Heart right ventricle (tissue), 16 donors: ENCODE results near the gene MEGF11. TPM values are rescaled to one million over a fixed set of nuclear protein-coding genes. Genes with fewer than 3 reads are reported as not detected.

ENCODE experiments used
- ATAC-seq, 8 donors: fragments of 200-7000 bp; cut with Tn5 transposase; one replicate each; pipeline ENCODE4 v1.9.1; 2020; ENCODE audit warnings: mild to moderate bottlenecking in 8 of 8, moderate library complexity in 8 of 8, moderate number of reproducible peaks in 1 of 8
- DNase-seq, 2 donors: peaks; one replicate each; pipeline ENCODE4 v3.0.0-alpha.2; 2020
- H3K27ac ChIP-seq, 10 donors: fragments of 200-600 bp; sonication (generic) in 2 of 10; one replicate each; pipeline versions ENCODE4 v1.5.0 to v1.8.0; 2020 to 2022; ENCODE audit warnings: mild to moderate bottlenecking in 3 of 10
- H3K27me3 ChIP-seq, 7 donors: fragments of 200-600 bp; one replicate each; pipeline ENCODE4 v1.8.0; 2021 to 2022; ENCODE audit warnings: mild to moderate bottlenecking in 2 of 7
- H3K36me3 ChIP-seq, 9 donors: fragments of 200-600 bp; sonication (generic) in 1 of 9; one replicate each; pipeline versions ENCODE4 v1.5.0 to v1.8.0; 2020 to 2022; ENCODE audit warnings: mild to moderate bottlenecking in 2 of 9
- H3K4me1 ChIP-seq, 9 donors: fragments of 200-600 bp; sonication (generic) in 1 of 9; one replicate each; pipeline versions ENCODE4 v1.5.0 to v1.8.0; 2020 to 2022; ENCODE audit warnings: mild to moderate bottlenecking in 4 of 9
- H3K4me3 ChIP-seq, 10 donors: fragments of 200-600 bp; sonication (generic) in 2 of 10; one replicate each; pipeline versions ENCODE4 v1.5.0 to v1.8.0; 2020 to 2022; ENCODE audit warnings: mild to moderate bottlenecking in 7 of 10, moderate library complexity in 2 of 10
- H3K9me3 ChIP-seq, 11 donors: fragments of 200-600 bp in 10 of 11; sonication (generic) in 2 of 11; one replicate each; pipeline versions ENCODE4 v1.5.0 to v1.8.0; 2013 to 2022; ENCODE audit warnings: mild to moderate bottlenecking in 2 of 11, control low read depth in 1 of 11, moderate library complexity in 1 of 11
- WGBS, 2 donors: extraction: QIAGEN DNeasy Blood & Tissue Kit; methylation state at CpG; one replicate each; pipeline ENCODE4 v1.1.7; 2013; ENCODE audit warnings: inconsistent platforms in 1 of 2; 5-methylcytosine and 5-hydroxymethylcytosine counted together
- intact Hi-C, 10 donors: fragments of 100-400 bp; cut with DNase I; formaldehyde crosslinking; loops; one replicate each; pipeline versions ENCODE4 v1.11.1 to v1.14.2; 2022
- polyA plus RNA-seq, 2 donors: library from polyadenylated mRNA; stranded (reverse); fragments of 200-250 nt; gene quantifications; one replicate each; pipeline ENCODE4 v1.2.3, GENCODE V29; 2013
- total RNA-seq, 10 donors: library from RNA; stranded (reverse); fragmentation: NEBNext Ultra II Directional in 3 of 10; extraction: Animal tissue kit (Norgen Biotek cat#: 25700) in 3 of 10; gene quantifications; one replicate each; pipeline versions ENCODE4 v1.2.1 to v1.2.4, GENCODE V29; 2021 to 2023
- TF ChIP-seq, protein P1 (sequence below), 9 donors: fragments of 200-600 bp; sonication (generic) in 2 of 9; IDR thresholded peaks; one replicate each; pipeline versions ENCODE4 v1.5.0 to v1.8.0; 2021 to 2022; ENCODE audit warnings: antibody characterized with exemption in 9 of 9, mild to moderate bottlenecking in 5 of 9, moderate library complexity in 1 of 9
- donor health status: Arrhythmogenic right ventricular cardiomyopathy.
- donor health status: ischemic (EF 13 %, LVEDD 7.1; RV severe dilation, severe dysfunction).
- donor health status: healthy with polysubstance abuse.
- donor health status: DM: no; HTN: yes; CAD: no.
- donor health status: DM: no; HTN: no; CAD: no.
- donor health status: ischemic (EF 25% LVEDD 6.9; RV normal size, moderate dysfunction).
- donor health status: ischemic (EF 25% LVEDD 5.7; RV mildly dilated, moderate dysfunction).
- donor health status: healthy.
- donor health status: DM: yes; HTN: yes; CAD: no.
- donor health status: Ischemic cardiomyopathy.
- donor health status: ischemic (EF 35%, LVEDD 5.7; RV mildly dilated, moderate dysfunction).
- donor health status: nonischemic (EF 11% LVEDD 7.7; RV severe dilation, severe dysfunction).
- donor health status: DM: yes; HTN: yes; CAD: no.
- donor health status: PGD.
- donor health status: ischemic (EF 29% LVEDD 5.4; RV normal size, mild dysfunction).
- donor health status: nonischemic (EF 23%, LVEDD 6.1; RV moderate dilation, normal function).

The MEGF11 gene
- total and polyA plus RNA-seq, 12 donors: 0.03 TPM; not detected in 11

DNA sequence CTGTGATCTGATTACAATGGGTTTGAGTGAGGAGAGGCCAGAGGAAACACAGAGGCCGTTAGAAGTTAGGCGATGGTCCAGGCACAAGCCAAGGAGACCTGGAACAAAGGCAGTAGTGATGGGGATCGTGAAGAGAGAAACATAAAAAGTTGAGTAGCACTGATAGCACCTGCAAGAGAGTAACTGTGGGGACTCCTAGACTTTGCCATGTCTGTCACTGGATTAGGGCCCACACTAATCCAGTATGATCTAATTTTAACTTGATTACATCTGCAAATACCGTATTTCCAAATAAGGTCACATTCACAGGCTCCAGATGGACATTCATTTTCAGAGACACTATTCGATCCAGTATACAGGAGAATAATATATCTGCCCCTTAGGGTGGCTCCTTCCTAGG is 239.5 kb downstream of the MEGF11 start:
- intact Hi-C loops: no loop called here
- TF ChIP-seq, protein P1, sequence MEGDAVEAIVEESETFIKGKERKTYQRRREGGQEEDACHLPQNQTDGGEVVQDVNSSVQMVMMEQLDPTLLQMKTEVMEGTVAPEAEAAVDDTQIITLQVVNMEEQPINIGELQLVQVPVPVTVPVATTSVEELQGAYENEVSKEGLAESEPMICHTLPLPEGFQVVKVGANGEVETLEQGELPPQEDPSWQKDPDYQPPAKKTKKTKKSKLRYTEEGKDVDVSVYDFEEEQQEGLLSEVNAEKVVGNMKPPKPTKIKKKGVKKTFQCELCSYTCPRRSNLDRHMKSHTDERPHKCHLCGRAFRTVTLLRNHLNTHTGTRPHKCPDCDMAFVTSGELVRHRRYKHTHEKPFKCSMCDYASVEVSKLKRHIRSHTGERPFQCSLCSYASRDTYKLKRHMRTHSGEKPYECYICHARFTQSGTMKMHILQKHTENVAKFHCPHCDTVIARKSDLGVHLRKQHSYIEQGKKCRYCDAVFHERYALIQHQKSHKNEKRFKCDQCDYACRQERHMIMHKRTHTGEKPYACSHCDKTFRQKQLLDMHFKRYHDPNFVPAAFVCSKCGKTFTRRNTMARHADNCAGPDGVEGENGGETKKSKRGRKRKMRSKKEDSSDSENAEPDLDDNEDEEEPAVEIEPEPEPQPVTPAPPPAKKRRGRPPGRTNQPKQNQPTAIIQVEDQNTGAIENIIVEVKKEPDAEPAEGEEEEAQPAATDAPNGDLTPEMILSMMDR (IDR thresholded peaks at IDR 0.05): no peak
- no peaks in the 10 kb centered on the region for H3K36me3 ChIP-seq
- no peak overlapping the region for H3K4me3 ChIP-seq
- H3K27me3 ChIP-seq: peaks cover 0 to 4% (median 0%) of the 10 kb centered on the region in 7 donors
- peaks cover 0 to 4% (median 0%) of the 10 kb centered on the region in 11 donors for H3K9me3 ChIP-seq
- DNase-seq (no peak), ATAC-seq (no peak)
- no peaks in the 10 kb centered on the region for H3K4me1 ChIP-seq
- whole genome bisulfite sequencing, 2 donors: 70 to 86% methylated on average over 5 of the region's 5 CpGs
- no peak overlapping the region for H3K27ac ChIP-seq

DNA sequence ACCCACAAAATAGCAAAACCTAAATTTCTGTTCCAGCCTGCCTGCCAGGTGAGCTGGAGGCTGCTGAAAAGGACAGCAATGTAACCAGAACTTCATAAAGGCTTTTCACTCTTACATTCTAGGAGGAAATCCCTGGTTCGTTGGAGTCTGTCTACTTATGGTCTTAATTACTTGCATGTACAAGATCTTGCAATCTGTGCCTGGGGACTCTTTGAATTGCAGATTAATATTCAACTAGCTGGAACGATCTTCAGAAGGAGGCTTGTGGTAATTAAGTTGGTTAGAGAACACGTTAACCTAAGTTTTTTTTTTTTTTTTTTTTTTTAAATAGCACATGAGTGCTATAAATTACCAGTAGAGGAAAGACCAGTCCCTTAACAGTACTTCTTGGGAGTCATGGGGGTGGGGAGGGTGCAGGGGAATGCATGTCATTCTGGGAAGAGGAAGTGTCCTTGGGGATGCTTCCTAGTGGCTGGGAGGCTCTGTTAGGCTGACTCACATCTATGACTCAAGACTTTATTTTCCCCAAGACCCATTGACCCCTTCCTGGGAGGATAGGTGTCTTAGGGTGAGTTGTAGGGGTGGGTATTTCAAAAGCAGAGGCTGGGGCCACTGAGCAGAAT is 244.5 kb downstream of the MEGF11 start:
- H3K4me1 ChIP-seq: no peaks in the 10 kb centered on the region
- H3K27ac ChIP-seq: no peak overlapping the region
- peaks cover 0 to 14% (median 4%) of the 10 kb centered on the region in 7 donors for H3K27me3 ChIP-seq
- no peak overlapping the region for H3K4me3 ChIP-seq
- WGBS, 2 donors: 48 to 49% methylated on average over 3 of the region's 3 CpGs
- intact Hi-C loops: no loop called here
- H3K36me3 ChIP-seq: no peaks in the 10 kb centered on the region
- H3K9me3 ChIP-seq: no peaks in the 10 kb centered on the region
- ATAC-seq (no peak), DNase-seq (no peak)
- TF ChIP-seq, protein P1 (IDR thresholded peaks at IDR 0.05): no peak

DNA sequence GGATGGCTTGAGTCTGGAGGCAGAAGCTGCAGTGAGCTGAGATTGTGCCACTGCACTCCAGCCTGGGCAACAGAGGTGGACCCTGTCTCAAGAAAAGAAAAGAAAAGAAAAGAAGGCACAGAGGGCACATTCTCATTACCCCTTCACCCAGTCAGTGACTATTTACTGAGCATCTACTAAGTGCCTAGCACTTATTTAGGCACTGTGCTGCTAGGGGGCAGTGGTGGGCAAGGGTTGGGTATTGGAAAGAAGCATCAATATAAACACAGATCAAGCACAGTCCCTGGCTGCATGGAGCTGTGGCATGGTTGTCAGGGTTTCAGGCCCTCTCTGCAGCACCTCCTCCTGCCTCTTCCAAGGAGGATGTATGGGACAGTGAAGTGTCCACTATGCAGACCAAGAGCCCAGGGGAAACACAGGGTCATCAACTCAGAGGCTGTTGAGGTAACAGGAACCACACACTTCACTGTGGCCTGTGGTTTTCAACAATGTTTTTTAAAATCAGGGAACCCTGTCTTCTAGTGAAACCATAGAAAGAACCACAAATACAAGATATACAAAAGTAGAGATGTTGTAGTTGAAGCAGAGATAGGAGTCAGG is 245.8 kb downstream of the MEGF11 start:
- Histone ChIP-seq H3K9me3 (no peaks in the 10 kb centered on the region), H3K4me3 (no peak overlapping the region), H3K4me1 (no peaks in the 10 kb centered on the region), H3K27me3 (peaks cover 0 to 14% (median 4%) of the 10 kb centered on the region in 7 donors), H3K36me3 (no peaks in the 10 kb centered on the region), H3K27ac (no peak overlapping the region)
- ATAC-seq (no peak), DNase-seq (no peak)
- intact Hi-C loops: no loop called here
- TF ChIP-seq, protein P1 (IDR thresholded peaks at IDR 0.05): no peak

DNA sequence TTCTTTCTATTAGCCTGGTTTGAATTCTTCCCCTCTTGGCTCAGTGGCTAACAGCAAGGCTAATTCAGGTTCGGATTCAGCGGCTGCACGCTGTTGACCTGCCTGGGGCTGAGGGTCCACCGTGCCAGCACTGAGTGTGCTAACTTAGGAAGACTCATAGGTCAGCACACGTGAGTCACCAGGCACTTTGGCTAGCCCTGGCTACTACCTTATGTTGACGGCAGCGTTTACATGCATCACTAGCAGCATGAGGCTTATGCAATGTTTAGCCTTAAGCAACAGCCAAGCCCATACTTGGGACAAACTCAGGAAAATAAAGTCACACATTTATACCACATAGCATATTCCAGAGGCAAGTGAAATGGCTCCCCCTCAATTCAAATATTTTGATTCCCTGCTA is 246.6 kb downstream of the MEGF11 start:
- Histone ChIP-seq H3K9me3 (no peaks in the 10 kb centered on the region), H3K4me1 (no peaks in the 10 kb centered on the region), H3K27me3 (peaks cover 0 to 14% (median 8%) of the 10 kb centered on the region in 7 donors), H3K27ac (no peak overlapping the region), H3K4me3 (no peak overlapping the region), H3K36me3 (no peaks in the 10 kb centered on the region)
- 74 to 80% methylated on average over 7 of the region's 7 CpGs for WGBS, 2 donors
- no peak for ATAC-seq
- TF ChIP-seq, protein P1 (IDR thresholded peaks at IDR 0.05): no peak
- intact Hi-C loops: no loop called here
- DNase-seq: no peak
